K562 (cell line): ENCODE data around the gene PRELID2. TPM values are rescaled to one million over a fixed set of nuclear protein-coding genes. Genes with fewer than 3 reads are reported as not detected.

Experiments
- ATAC-seq: fragments of 200-7000 bp; cut with Tn5 transposase; 3 replicates; pipeline ENCODE4 v1.9.1; 2020; ENCODE audit warnings: moderate library complexity
- BruUV-seq: library from RNA; stranded (reverse); fragments of 400-500 nt; replicated peaks from 2 replicates; lab custom pipeline; 2021; lab: Mats Ljungman, UMichigan
- CTCF ChIA-PET: fragments of 300-600 bp; formaldehyde crosslinking; extraction: SDS; loops from one replicate; lab custom pipeline; 2021; ENCODE audit warnings: low intra/inter-chr PET ratio; lab: Yijun Ruan, JAX
- POLR2A ChIA-PET: fragments of 300-600, 350-650 bp; sonication (Branson Sonifier 250); formaldehyde crosslinking; extraction: SDS; loops from one replicate; lab custom pipeline; 2021; ENCODE audit warnings: antibody characterized with exemption, inconsistent platforms; lab: Yijun Ruan, JAX
- DNase-seq, 4 experiments: peaks; one replicate each; pipeline versions ENCODE4 v3.0.0 to v3.0.0-alpha.2; 2011 to 2018; ENCODE audit warnings: low spot score in 3 of 4, mixed read lengths in 3 of 4; ENCODE audit errors: extremely low read depth in 1 of 4
- FAIRE-seq: peaks from 2 replicates; lab custom pipeline; 2011; peaks lifted over from hg19 to GRCh38; lab: Jason Lieb, UNC
- H2AFZ ChIP-seq: 2 replicates; pipeline ENCODE4 v1.6.0; 2011; ENCODE audit warnings: low read depth, low read length, control low read depth, inconsistent platforms
- H3K27ac ChIP-seq: fragments of 200-600 bp; 3 replicates; pipeline ENCODE4 v1.8.0; 2011; ENCODE audit warnings: low read depth, mild to moderate bottlenecking, control low read depth, inconsistent platforms, low read length, moderate library complexity, mixed read lengths; ENCODE audit errors: extremely low read depth
- H3K27me3 ChIP-seq, 2 experiments: fragments of 300-600 bp in 1 of 2; 2 replicates in 1 of 2; 3 replicates in 1 of 2; pipeline versions ENCODE4 v1.6.0 to v1.8.0; 2011; ENCODE audit warnings: inconsistent platforms in 2 of 2, low read length in 2 of 2, mild to moderate bottlenecking in 1 of 2, mixed read lengths in 1 of 2, moderate library complexity in 1 of 2; ENCODE audit not compliant: control insufficient read depth in 2 of 2, insufficient read depth in 2 of 2
- H3K36me3 ChIP-seq: fragments of 300-600 bp; 3 replicates; pipeline ENCODE4 v1.8.0; 2011; ENCODE audit warnings: mild to moderate bottlenecking, low read length, inconsistent platforms; ENCODE audit not compliant: control insufficient read depth, insufficient read depth
- H3K4me1 ChIP-seq, 2 experiments: fragments of 200-600 bp in 1 of 2; replicated peaks in 1 of 2; 2 replicates in 1 of 2; 3 replicates in 1 of 2; pipeline versions ENCODE4 v1.5.1 to v1.8.0; 2011; ENCODE audit warnings: inconsistent platforms in 2 of 2, low read length in 2 of 2, mild to moderate bottlenecking in 1 of 2, mixed read lengths in 1 of 2, moderate library complexity in 1 of 2; ENCODE audit not compliant: control insufficient read depth in 2 of 2, insufficient read depth in 2 of 2
- H3K4me2 ChIP-seq: 2 replicates; pipeline ENCODE4 v1.6.1; 2011; ENCODE audit warnings: low read length, control low read depth, inconsistent platforms, mixed read lengths; ENCODE audit not compliant: insufficient read depth
- H3K4me3 ChIP-seq: fragments of 200-600 bp; sonication (generic), shearing (Covaris generic); 2 replicates; pipeline ENCODE4 v1.5.1; 2016; ENCODE audit warnings: control low read depth, inconsistent platforms
- H3K79me2 ChIP-seq: fragments of 200-600 bp; 3 replicates; pipeline ENCODE4 v1.8.0; 2011; ENCODE audit warnings: low read length, inconsistent platforms; ENCODE audit not compliant: control insufficient read depth, insufficient read depth
- H3K9ac ChIP-seq, 2 experiments: 2 replicates each; pipeline versions ENCODE4 v1.6.0 to v1.6.1; 2011; ENCODE audit warnings: low read depth in 2 of 2, low read length in 2 of 2, control low read depth in 1 of 2, inconsistent platforms in 1 of 2, mild to moderate bottlenecking in 1 of 2, mixed read lengths in 1 of 2; ENCODE audit not compliant: insufficient read depth in 1 of 2
- H3K9me1 ChIP-seq: one replicate; pipeline ENCODE4 v1.6.0; 2011; ENCODE audit warnings: inconsistent platforms, mild to moderate bottlenecking, low read length, moderate library complexity; ENCODE audit not compliant: control insufficient read depth, insufficient read depth
- H3K9me3 ChIP-seq: replicated peaks from 2 replicates; pipeline ENCODE4 v1.5.1; 2011; ENCODE audit warnings: low read depth, low read length, inconsistent platforms; ENCODE audit not compliant: control insufficient read depth, insufficient read depth
- H4K20me1 ChIP-seq: replicated peaks from 2 replicates; pipeline ENCODE4 v1.6.1; 2011; ENCODE audit warnings: low read length, inconsistent platforms, mixed read lengths; ENCODE audit not compliant: control insufficient read depth, insufficient read depth
- CBFA2T3 ChIP-seq: fragments of 450-650 bp; IDR thresholded peaks from 2 replicates; pipeline ENCODE4 v1.6.1; 2017
- ELK1 ChIP-seq: sonication (generic); formaldehyde crosslinking; IDR thresholded peaks from 2 replicates; pipeline ENCODE4 v1.8.1; 2022; ENCODE audit warnings: missing genetic modification reagents
- KLF1 ChIP-seq: fragments of 450-650 bp; IDR thresholded peaks from 2 replicates; pipeline ENCODE4 v1.6.1; 2016; ENCODE audit warnings: missing genetic modification characterization, missing compliant biosample characterization
- MTA2 ChIP-seq: fragments of 450-650 bp; IDR thresholded peaks from 2 replicates; pipeline ENCODE4 v1.6.1; 2016; ENCODE audit warnings: low read depth
- MTF1 ChIP-seq: fragments of 250-450 bp; sonication (Bioruptor Pico); IDR thresholded peaks from 2 replicates; pipeline ENCODE4 v1.9.0; 2021; ENCODE audit warnings: moderate library complexity, mild to moderate bottlenecking, inconsistent platforms, borderline replicate concordance
- PCBP2 ChIP-seq: fragments of 200-400 bp; formaldehyde crosslinking; IDR thresholded peaks from 2 replicates; pipeline ENCODE4 v1.6.1; 2018; ENCODE audit warnings: low read length, low read depth, mild to moderate bottlenecking, moderate library complexity; ENCODE audit not compliant: poor library complexity, severe bottlenecking
- POLR2AphosphoS2 ChIP-seq: IDR thresholded peaks from 2 replicates; pipeline ENCODE4 v1.6.1; 2012; ENCODE audit warnings: low read length, improper control_type of control experiment
- PRMT5 ChIP-seq: sonication (generic); formaldehyde crosslinking; IDR thresholded peaks from 2 replicates; pipeline ENCODE4 v1.5.0; 2020; ENCODE audit warnings: missing genetic modification reagents
- TCFL5 ChIP-seq: fragments of 250-450 bp; sonication (Bioruptor Pico); conservative IDR thresholded peaks from 2 replicates; pipeline ENCODE4 v1.6.1; 2021; ENCODE audit warnings: mild to moderate bottlenecking, moderate library complexity, matching md5 sums
- UBTF ChIP-seq, 2 experiments: IDR thresholded peaks; 2 replicates each; pipeline ENCODE4 v1.6.1; 2012; ENCODE audit warnings: improper control_type of control experiment in 2 of 2, low read depth in 2 of 2, low read length in 2 of 2, borderline replicate concordance in 1 of 2
- USF2 ChIP-seq: sonication (generic); formaldehyde crosslinking; IDR thresholded peaks from 2 replicates; pipeline ENCODE4 v1.5.0; 2020; ENCODE audit warnings: missing genetic modification reagents
- ZBTB2 ChIP-seq: fragments of 450-650 bp; IDR thresholded peaks from 2 replicates; pipeline ENCODE4 v1.6.1; 2016; ENCODE audit warnings: antibody characterized with exemption
- ZNF280A ChIP-seq: fragments of 450-650 bp; IDR thresholded peaks from 2 replicates; pipeline ENCODE4 v1.6.1; 2018; ENCODE audit warnings: mild to moderate bottlenecking, low read depth; ENCODE audit not compliant: partially characterized antibody
- WGBS: fragments of 100-300 bp; shearing (Covaris generic); methylation state at CpG from one replicate; pipeline ENCODE4 v1.1.6; 2016; ENCODE audit warnings: low coverage, mixed read lengths; ENCODE audit not compliant: insufficient coverage; ENCODE audit errors: missing lambda C conversion rate; 5-methylcytosine and 5-hydroxymethylcytosine counted together
- in situ Hi-C: fragments of 300-500 bp; cut with MboI; formaldehyde crosslinking; loops from 4 replicates; pipeline ENCODE4 v1.15.0; 2018; ENCODE audit warnings: inconsistent platforms, mixed read lengths
- intact Hi-C: fragments of 100-400 bp; cut with micrococcal nuclease; formaldehyde crosslinking; loops from 2 replicates; pipeline ENCODE4 v1.14.2; 2022
- polyA plus RNA-seq, 8 experiments: library from polyadenylated mRNA; depleted of rRNA in 4 of 8; stranded (reverse) in 5 of 8; unstranded in 3 of 8; fragments of >200 nt; fragmentation: Nextera tagmentation in 2 of 8; fragmentation: Illumina TruSeq in 1 of 8; extraction: Ambion mirVana in 2 of 8; extraction: Trizol in 1 of 8; gene quantifications; 2 replicates each; pipeline versions ENCODE4 v1.2.1 to v1.2.3, GENCODE V29; 2011 to 2014; ENCODE audit warnings: inconsistent platforms in 1 of 8, missing spikeins in 1 of 8
- total RNA-seq, 7 experiments: library from RNA; depleted of rRNA in 6 of 7; stranded (reverse); fragments of >200 nt in 6 of 7; fragmentation: Illumina TruSeq in 2 of 7; extraction: Trizol in 2 of 7; gene quantifications; 2 replicates each; pipeline versions ENCODE4 v1.2.1 to v1.2.3, GENCODE V29; 2011 to 2021; ENCODE audit warnings: low replicate concordance in 1 of 7

PRELID2 gene
- total and polyA plus RNA-seq, 9 of the 15 experiments (the other 6 are each of a cell fraction or from before 2014, with no cell fraction given) = 6.4 to 68.2 (median 28.8) TPM

GRCh38 chr5:145761254-145761653, 73.9 kb downstream of the PRELID2 start (continued):
- no peak for TF ChIP-seq USF2 (CRISPR knock-in tag)

- H3K4me1 ChIP-seq = no peaks in the 10 kb centered on the region
- in situ Hi-C loops = no loop called here
- TF ChIP-seq TCFL5 (CRISPR knock-in tag) (no peak), PRMT5 (no peak), ZNF280A (no peak), CBFA2T3 (no peak), POLR2AphosphoS2 (no peak), UBTF (IDR thresholded peaks at IDR 0.05; ENCODE audit: borderline replicate concordance in 1 of 2, low read depth in 2 of 2, low read length in 2 of 2) (no peak), MTA2 (no peak), ELK1 (CRISPR knock-in tag) (no peak), ZBTB2 (no peak), KLF1 (tag) (no peak), PCBP2 (no peak), MTF1 (no peak)
- TF ChIP-seq, all 486 proteins: peak for 0
- no peak overlapping the region for H2AFZ ChIP-seq
- intact Hi-C loops = no loop called here
- no peak for DNase-seq
- H3K9me3 ChIP-seq = no peaks in the 10 kb centered on the region
- POLR2A ChIA-PET = interaction anchor here (1.1 to 1.7 kb wide), 2 partner anchors 9 to 52 kb away, joined by 3 to 4 read pairs; no protein-coding TSS in a partner anchor
- no peak for ATAC-seq
- no peaks in the 10 kb centered on the region for H3K9me1 ChIP-seq
- WGBS = 50% methylated on average over 1 of the region's 1 CpG
- H3K79me2 ChIP-seq = no peaks in the 10 kb centered on the region
- peak; percentile 6 for FAIRE-seq
- no TSS peak for BruUV-seq
- H3K27ac ChIP-seq = no peak overlapping the region
- no peak overlapping the region for H3K9ac ChIP-seq
- 0 out of 3 replicates have a peak, but pooled peaks cover 5% of the 10 kb centered on the region for H3K36me3 ChIP-seq
- no peak overlapping the region for H3K4me2 ChIP-seq
- H4K20me1 ChIP-seq = no peaks in the 10 kb centered on the region
- H3K4me3 ChIP-seq = no peak overlapping the region
- CTCF ChIA-PET = no interaction called here
- no peaks in the 10 kb centered on the region for H3K27me3 ChIP-seq
These were observed 74.5 kb downstream of the PRELID2 start for GRCh38 chr5:145760660-145761059.
